Kidney epithelial cell (primary cell): ENCODE data around the gene POLL. TPM values are rescaled to one million over a fixed set of nuclear protein-coding genes. Genes with fewer than 3 reads are reported as not detected.

Source experiments
- DNase-seq: peaks from one replicate; pipeline ENCODE4 v3.0.0-alpha.2; 2010; ENCODE audit warnings: low read depth
- H3K27me3 ChIP-seq: 2 replicates; pipeline ENCODE4 v1.6.0; 2011; ENCODE audit warnings: low read length; ENCODE audit not compliant: control insufficient read depth, insufficient read depth
- H3K36me3 ChIP-seq: 2 replicates; pipeline ENCODE4 v1.5.1; 2011; ENCODE audit warnings: low read length; ENCODE audit not compliant: control insufficient read depth, insufficient read depth
- H3K4me3 ChIP-seq: 2 replicates; pipeline ENCODE4 v1.5.1; 2011; ENCODE audit warnings: low read depth, mild to moderate bottlenecking, control low read depth, low read length
- CTCF ChIP-seq: IDR thresholded peaks from 2 replicates; pipeline ENCODE4 v1.5.1; 2011; ENCODE audit warnings: mild to moderate bottlenecking, moderate library complexity, low read length, control low read depth, inconsistent platforms; ENCODE audit not compliant: insufficient read depth, poor library complexity, severe bottlenecking
- total RNA-seq: library from RNA; depleted of rRNA; stranded (reverse); fragments of >200 nt; gene quantifications from 2 replicates; pipeline ENCODE4 v1.2.3, GENCODE V29; 2015

The POLL gene
- total RNA-seq, 1 donor from 2014 or later = 24.0 TPM

- Histone ChIP-seq H3K4me3 (no peak overlapping the region), H3K36me3 (no peaks in the 10 kb centered on the region), H3K27me3 (no peaks in the 10 kb centered on the region)
- no peak for DNase-seq
- TF ChIP-seq CTCF = no peak
Measured at GRCh38 chr10:101557541-101557940, 30.5 kb downstream of the POLL start.

GRCh38 chr10:101552442-101552841 is 35.6 kb downstream of the POLL start:
- no peaks in the 10 kb centered on the region for H3K27me3 ChIP-seq
- TF ChIP-seq CTCF = no peak
- DNase-seq = no peak

GRCh38 chr10:101550965-101551364 is 37.1 kb downstream of the POLL start:
- Histone ChIP-seq H3K27me3 (no peaks in the 10 kb centered on the region), H3K4me3 (no peak overlapping the region), H3K36me3 (no peaks in the 10 kb centered on the region)
- no peak for TF ChIP-seq CTCF
- no peak for DNase-seq

More at GRCh38 chr10:101552442-101552841, 35.6 kb downstream of the POLL start:
- Histone ChIP-seq H3K36me3 (no peaks in the 10 kb centered on the region), H3K4me3 (no peak overlapping the region)

GRCh38 chr10:101545898-101546297 is 42.2 kb downstream of the POLL start:
- no peak for TF ChIP-seq CTCF
- no peak overlapping the region for H3K4me3 ChIP-seq
- no peaks in the 10 kb centered on the region for H3K27me3 ChIP-seq
- no peak for DNase-seq
- H3K36me3 ChIP-seq = no peaks in the 10 kb centered on the region

- Histone ChIP-seq H3K36me3 (no peaks in the 10 kb centered on the region), H3K4me3 (no peak overlapping the region), H3K27me3 (no peaks in the 10 kb centered on the region)
- TF ChIP-seq CTCF = no peak
- no peak for DNase-seq
Measured at GRCh38 chr10:101538446-101538845, 49.6 kb downstream of the POLL start.

GRCh38 chr10:101536800-101537199 is 51.3 kb downstream of the POLL start:
- Histone ChIP-seq H3K27me3 (no peaks in the 10 kb centered on the region), H3K36me3 (no peaks in the 10 kb centered on the region), H3K4me3 (no peak overlapping the region)
- DNase-seq = no peak
- TF ChIP-seq CTCF = peak; percentile 45
